Measurements from ENCODE around the gene FFAR3. TPM values are rescaled to one million over a fixed set of nuclear protein-coding genes. Genes with fewer than 3 reads are reported as not detected.
"Not testable (repeated sequence)": the region's sequence is repeated elsewhere in the genome, so short reads cannot be mapped to it uniquely, and the experiment has no call there.

Gene FFAR3
- total RNA-seq, 2 experiments from 2014 or later = not detected

- Mint-ChIP-seq H3K4me3 (no peak overlapping the region), H3K4me1 (no peaks in the 10 kb centered on the region), H3K36me3 (ENCODE audit: low read depth) (no peaks in the 10 kb centered on the region), H3K9me3 (no peaks in the 10 kb centered on the region), H3K27ac (no peak overlapping the region), H3K27me3 (no peaks in the 10 kb centered on the region)
- ChIA-PET POLR2A (no interaction called here), CTCF (no interaction called here)
- DNase-seq = no peak
These were observed 38.1 kb downstream of the FFAR3 start for GRCh38 chr19:35396240-35396885.

- Mint-ChIP-seq H3K4me3 (no peak overlapping the region), H3K36me3 (ENCODE audit: low read depth) (no peaks in the 10 kb centered on the region), H3K4me1 (no peaks in the 10 kb centered on the region), H3K27me3 (no peaks in the 10 kb centered on the region), H3K9me3 (no peaks in the 10 kb centered on the region), H3K27ac (no peak overlapping the region)
- DNase-seq = no peak
- ChIA-PET CTCF (no interaction called here), POLR2A (no interaction called here)
These were observed 38.8 kb downstream of the FFAR3 start for GRCh38 chr19:35397064-35397463.

GRCh38 chr19:35398570-35398969 lies 40.3 kb downstream of the FFAR3 start:
- Mint-ChIP-seq H3K27ac (no peak overlapping the region), H3K4me1 (no peaks in the 10 kb centered on the region), H3K36me3 (ENCODE audit: low read depth) (no peaks in the 10 kb centered on the region), H3K4me3 (no peak overlapping the region), H3K27me3 (no peaks in the 10 kb centered on the region), H3K9me3 (no peaks in the 10 kb centered on the region)
- ChIA-PET CTCF (no interaction called here), POLR2A (no interaction called here)
- DNase-seq = no peak

GRCh38 chr19:35399231-35399630 lies 41.0 kb downstream of the FFAR3 start:
- H3K36me3 Mint-ChIP-seq (ENCODE audit: low read depth) = no peaks in the 10 kb centered on the region
- no peaks in the 10 kb centered on the region for H3K4me1 Mint-ChIP-seq
- DNase-seq = no peak
- ChIA-PET CTCF (no interaction called here), POLR2A (no interaction called here)
- H3K27me3 Mint-ChIP-seq = no peaks in the 10 kb centered on the region
- no peaks in the 10 kb centered on the region for H3K9me3 Mint-ChIP-seq
- no peak overlapping the region for H3K27ac Mint-ChIP-seq
- no peak overlapping the region for H3K4me3 Mint-ChIP-seq

- Mint-ChIP-seq H3K27ac (no peak overlapping the region), H3K4me3 (no peak overlapping the region), H3K27me3 (no peaks in the 10 kb centered on the region), H3K4me1 (peaks cover 3% of the 10 kb centered on the region), H3K9me3 (no peaks in the 10 kb centered on the region), H3K36me3 (ENCODE audit: low read depth) (no peaks in the 10 kb centered on the region)
- ChIA-PET POLR2A (no interaction called here), CTCF (no interaction called here)
- no peak for DNase-seq
These were observed 41.9 kb downstream of the FFAR3 start for GRCh38 chr19:35399948-35400772.

- DNase-seq = no peak
- Mint-ChIP-seq H3K36me3 (ENCODE audit: low read depth) (no peaks in the 10 kb centered on the region), H3K27ac (no peak overlapping the region), H3K9me3 (no peaks in the 10 kb centered on the region), H3K4me3 (no peak overlapping the region), H3K4me1 (peaks cover 5% of the 10 kb centered on the region), H3K27me3 (no peaks in the 10 kb centered on the region)
- CTCF ChIA-PET = interaction anchor here (1.0 kb wide), 1 partner anchor 30 kb away, joined by 3 read pairs; no protein-coding TSS in a partner anchor
- POLR2A ChIA-PET = no interaction called here
These were observed 42.5 kb downstream of the FFAR3 start for GRCh38 chr19:35400773-35401100.

GRCh38 chr19:35401416-35401815 lies 43.2 kb downstream of the FFAR3 start:
- H3K36me3 Mint-ChIP-seq (ENCODE audit: low read depth); DNase-seq; H3K4me1 Mint-ChIP-seq; H3K9me3 Mint-ChIP-seq; H3K27me3 Mint-ChIP-seq; H3K4me3 Mint-ChIP-seq; POLR2A ChIA-PET; H3K27ac Mint-ChIP-seq: not testable (repeated sequence)
- CTCF ChIA-PET = interaction anchor here (1.0 to 1.2 kb wide), 2 partner anchors 30 to 96 kb away, joined by 3 read pairs; no protein-coding TSS in a partner anchor

GRCh38 chr19:35403116-35403760 lies 45.0 kb downstream of the FFAR3 start:
- Mint-ChIP-seq H3K27me3 (peaks cover under 1% of the 10 kb centered on the region), H3K9me3 (no peaks in the 10 kb centered on the region), H3K4me3 (no peak overlapping the region), H3K36me3 (ENCODE audit: low read depth) (no peaks in the 10 kb centered on the region), H3K4me1 (peaks cover 5% of the 10 kb centered on the region), H3K27ac (no peak overlapping the region)
- POLR2A ChIA-PET = interaction anchor here (0.7 kb wide), 1 partner anchor 21 kb away, joined by 3 read pairs; no protein-coding TSS in a partner anchor
- CTCF ChIA-PET = interaction anchor here (0.8 to 1.1 kb wide), 3 partner anchors 19 to 162 kb away, joined by 3 read pairs; no protein-coding TSS in a partner anchor
- DNase-seq = no peak

GRCh38 chr19:35404879-35405622 lies 46.8 kb downstream of the FFAR3 start:
- Mint-ChIP-seq H3K36me3 (ENCODE audit: low read depth) (no peaks in the 10 kb centered on the region), H3K9me3 (no peaks in the 10 kb centered on the region), H3K4me1 (peaks cover 5% of the 10 kb centered on the region), H3K27ac (no peak overlapping the region), H3K4me3 (no peak overlapping the region), H3K27me3 (peaks cover 9% of the 10 kb centered on the region)
- CTCF ChIA-PET = interaction anchor here (0.7 to 1.0 kb wide), 2 partner anchors 13 to 589 kb away, joined by 3 read pairs; no protein-coding TSS in a partner anchor
- no peak for DNase-seq
- POLR2A ChIA-PET = no interaction called here

- CTCF ChIA-PET = no interaction called here
These were observed 49.4 kb downstream of the FFAR3 start for GRCh38 chr19:35407619-35408018.

GRCh38 chr19:35408284-35409171 lies 50.3 kb downstream of the FFAR3 start:
- ChIA-PET CTCF (interaction anchor here (0.9 to 1.1 kb wide), 2 partner anchors 9 to 56 kb away, joined by 3 to 4 read pairs; no protein-coding TSS in a partner anchor), POLR2A (no interaction called here)
- DNase-seq = no peak
- Mint-ChIP-seq H3K9me3 (no peaks in the 10 kb centered on the region), H3K4me3 (no peak overlapping the region), H3K36me3 (ENCODE audit: low read depth) (no peaks in the 10 kb centered on the region), H3K4me1 (peaks cover 5% of the 10 kb centered on the region), H3K27me3 (peaks cover 24% of the 10 kb centered on the region), H3K27ac (no peak overlapping the region)

More at GRCh38 chr19:35407619-35408018, 49.4 kb downstream of the FFAR3 start:
- POLR2A ChIA-PET = no interaction called here
- H3K4me1 Mint-ChIP-seq = peaks cover 5% of the 10 kb centered on the region
- peaks cover 20% of the 10 kb centered on the region for H3K27me3 Mint-ChIP-seq
- no peaks in the 10 kb centered on the region for H3K9me3 Mint-ChIP-seq
- H3K4me3 Mint-ChIP-seq = no peak overlapping the region
- H3K36me3 Mint-ChIP-seq (ENCODE audit: low read depth) = no peaks in the 10 kb centered on the region
- DNase-seq = no peak
- no peak overlapping the region for H3K27ac Mint-ChIP-seq

GRCh38 chr19:35409191-35409590 lies 50.9 kb downstream of the FFAR3 start:
- CTCF ChIA-PET = interaction anchor here (0.9 to 1.1 kb wide), 2 partner anchors 9 to 56 kb away, joined by 3 to 4 read pairs; no protein-coding TSS in a partner anchor
- no peak overlapping the region for H3K4me3 Mint-ChIP-seq
- H3K36me3 Mint-ChIP-seq (ENCODE audit: low read depth) = no peaks in the 10 kb centered on the region
- H3K27ac Mint-ChIP-seq = no peak overlapping the region
- H3K9me3 Mint-ChIP-seq = no peaks in the 10 kb centered on the region
- peaks cover 28% of the 10 kb centered on the region for H3K27me3 Mint-ChIP-seq
- peaks cover 5% of the 10 kb centered on the region for H3K4me1 Mint-ChIP-seq
- POLR2A ChIA-PET = no interaction called here
- DNase-seq = no peak

All from activated CD4-positive, alpha-beta T cell treated with anti-CD3 and anti-CD28 coated beads, Interleukin-2, amount 10 ng/mL, durations not matched to agents 7 days and 5 days (primary cell).